ENCODE results near the gene MUC5B.

The MUC5B gene

GRCh38 chr11:1270476-1270875, 47.6 kb downstream of the MUC5B start:
- DNase-seq: no peak

GRCh38 chr11:1271002-1271401, 48.1 kb downstream of the MUC5B start:
- DNase-seq: no peak

GRCh38 chr11:1271406-1271805, 48.5 kb downstream of the MUC5B start:
- no peak for DNase-seq

GRCh38 chr11:1271927-1272326, 49.1 kb downstream of the MUC5B start:
- no peak for DNase-seq

GRCh38 chr11:1272531-1272930, 49.7 kb downstream of the MUC5B start:
- no peak for DNase-seq

GRCh38 chr11:1274501-1274900, 51.6 kb downstream of the MUC5B start:
- no peak for DNase-seq

GRCh38 chr11:1275021-1275420, 52.2 kb downstream of the MUC5B start:
- DNase-seq: no peak

GRCh38 chr11:1276041-1276790, 53.4 kb downstream of the MUC5B start:
- DNase-seq: no peak

GRCh38 chr11:1276866-1277615, 54.2 kb downstream of the MUC5B start:
- no peak for DNase-seq

- DNase-seq: no peak
These were observed 55.2 kb downstream of the MUC5B start for GRCh38 chr11:1277936-1278512.

GRCh38 chr11:1278766-1279673, 56.2 kb downstream of the MUC5B start:
- DNase-seq: no peak

GRCh38 chr11:1279674-1280055, 56.8 kb downstream of the MUC5B start:
- DNase-seq: no peak

- DNase-seq: no peak
These were observed 57.5 kb downstream of the MUC5B start for GRCh38 chr11:1280116-1281035.

GRCh38 chr11:1281326-1281973, 58.6 kb downstream of the MUC5B start:
- DNase-seq: no peak

- DNase-seq: no peak
These were observed 59.1 kb downstream of the MUC5B start for GRCh38 chr11:1281974-1282365.

GRCh38 chr11:1283091-1283511, 60.2 kb downstream of the MUC5B start:
- no peak for DNase-seq

- no peak for DNase-seq
These were observed 61.0 kb downstream of the MUC5B start for GRCh38 chr11:1283906-1284305.

- DNase-seq: no peak
These were observed 62.5 kb downstream of the MUC5B start for GRCh38 chr11:1285316-1285744.

GRCh38 chr11:1285876-1286275, 63.0 kb downstream of the MUC5B start:
- no peak for DNase-seq

- DNase-seq: no peak
These were observed 65.1 kb downstream of the MUC5B start for GRCh38 chr11:1287928-1288327.

GRCh38 chr11:1288426-1289151, 65.7 kb downstream of the MUC5B start:
- DNase-seq: no peak

All from activated T-cell treated with anti-CD3 and anti-CD28 coated beads for 4 hours (primary cell).